ENCODE data around the gene HCK.

Gene HCK

DNA sequence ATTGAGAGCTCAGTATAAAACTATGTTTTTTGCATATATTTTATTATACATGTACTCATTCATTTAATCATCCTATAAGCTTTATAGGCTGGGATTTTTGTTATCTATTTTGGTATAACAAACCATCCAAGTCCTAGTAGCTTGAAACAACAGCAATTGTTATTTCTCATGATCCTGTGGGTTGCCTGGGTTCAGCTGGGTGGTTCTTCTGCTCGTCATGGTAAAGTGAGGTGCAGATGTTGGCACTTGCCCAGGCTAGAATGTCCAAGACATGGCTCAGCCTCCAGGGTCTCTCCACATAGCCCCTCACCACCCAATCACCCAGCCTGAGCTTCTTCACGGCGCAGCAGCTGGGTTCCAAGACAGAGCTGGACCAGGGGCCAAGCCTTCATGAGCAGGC lies 36.7 kb downstream of the HCK start:
- TF ChIP-seq FOXP2 (optimal IDR thresholded peaks at IDR 0.05; ENCODE audit: borderline replicate concordance, extremely low read depth, extremely low read length, insufficient read depth) (no peak), SIN3A (IDR thresholded peaks at IDR 0.05; ENCODE audit: borderline replicate concordance, insufficient read depth, low read length) (no peak), TAF1 (IDR thresholded peaks at IDR 0.05; ENCODE audit: borderline replicate concordance, insufficient read depth, low read length) (no peak), POLR2AphosphoS5 (IDR thresholded peaks at IDR 0.05; ENCODE audit: low read depth, low read length) (no peak)
- TF ChIP-seq, protein P1, sequence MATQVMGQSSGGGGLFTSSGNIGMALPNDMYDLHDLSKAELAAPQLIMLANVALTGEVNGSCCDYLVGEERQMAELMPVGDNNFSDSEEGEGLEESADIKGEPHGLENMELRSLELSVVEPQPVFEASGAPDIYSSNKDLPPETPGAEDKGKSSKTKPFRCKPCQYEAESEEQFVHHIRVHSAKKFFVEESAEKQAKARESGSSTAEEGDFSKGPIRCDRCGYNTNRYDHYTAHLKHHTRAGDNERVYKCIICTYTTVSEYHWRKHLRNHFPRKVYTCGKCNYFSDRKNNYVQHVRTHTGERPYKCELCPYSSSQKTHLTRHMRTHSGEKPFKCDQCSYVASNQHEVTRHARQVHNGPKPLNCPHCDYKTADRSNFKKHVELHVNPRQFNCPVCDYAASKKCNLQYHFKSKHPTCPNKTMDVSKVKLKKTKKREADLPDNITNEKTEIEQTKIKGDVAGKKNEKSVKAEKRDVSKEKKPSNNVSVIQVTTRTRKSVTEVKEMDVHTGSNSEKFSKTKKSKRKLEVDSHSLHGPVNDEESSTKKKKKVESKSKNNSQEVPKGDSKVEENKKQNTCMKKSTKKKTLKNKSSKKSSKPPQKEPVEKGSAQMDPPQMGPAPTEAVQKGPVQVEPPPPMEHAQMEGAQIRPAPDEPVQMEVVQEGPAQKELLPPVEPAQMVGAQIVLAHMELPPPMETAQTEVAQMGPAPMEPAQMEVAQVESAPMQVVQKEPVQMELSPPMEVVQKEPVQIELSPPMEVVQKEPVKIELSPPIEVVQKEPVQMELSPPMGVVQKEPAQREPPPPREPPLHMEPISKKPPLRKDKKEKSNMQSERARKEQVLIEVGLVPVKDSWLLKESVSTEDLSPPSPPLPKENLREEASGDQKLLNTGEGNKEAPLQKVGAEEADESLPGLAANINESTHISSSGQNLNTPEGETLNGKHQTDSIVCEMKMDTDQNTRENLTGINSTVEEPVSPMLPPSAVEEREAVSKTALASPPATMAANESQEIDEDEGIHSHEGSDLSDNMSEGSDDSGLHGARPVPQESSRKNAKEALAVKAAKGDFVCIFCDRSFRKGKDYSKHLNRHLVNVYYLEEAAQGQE (IDR thresholded peaks at IDR 0.05; ENCODE audit: insufficient read depth in 1 of 2, low read depth in 2 of 2, low read length in 2 of 2) = no peak

DNA sequence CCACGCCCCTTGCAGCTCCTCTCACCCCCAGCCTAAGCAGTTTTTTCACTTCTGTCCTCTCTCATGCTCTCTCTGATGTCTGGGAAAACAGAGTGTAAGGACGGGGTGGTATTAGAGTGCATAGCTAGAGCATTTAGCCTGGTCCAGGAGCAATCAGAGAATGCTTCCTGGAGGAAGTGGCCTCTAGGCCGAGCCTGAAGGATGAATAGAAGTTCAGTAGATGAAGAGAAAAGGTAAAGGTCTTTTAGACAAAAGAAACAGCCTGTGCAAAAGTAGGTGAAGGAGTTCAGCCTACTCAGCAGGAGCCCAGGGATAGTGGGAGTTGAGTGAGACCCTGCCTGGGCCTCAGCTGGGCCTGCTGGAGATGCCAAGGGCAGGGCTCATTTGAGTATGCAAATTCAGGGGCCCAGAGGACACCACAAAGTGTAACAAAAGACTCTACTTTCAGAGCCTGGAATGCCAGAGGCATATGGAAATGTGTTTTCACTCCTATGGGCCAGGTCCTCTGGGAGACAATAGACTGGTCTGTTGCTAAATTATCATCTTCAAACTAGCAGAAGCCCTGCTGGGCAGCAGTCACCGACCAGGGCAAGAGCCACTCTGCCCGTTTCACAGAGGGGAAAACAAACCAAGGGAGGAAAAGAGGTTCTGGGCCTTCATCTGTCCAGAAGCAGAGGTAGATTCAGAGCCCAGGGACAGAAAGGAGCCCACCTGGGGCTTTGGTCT lies 37.8 kb downstream of the HCK start:
- no peak for TF ChIP-seq TAF1 (IDR thresholded peaks at IDR 0.05; ENCODE audit: borderline replicate concordance, insufficient read depth, low read length)
- no peak for TF ChIP-seq FOXP2 (optimal IDR thresholded peaks at IDR 0.05; ENCODE audit: borderline replicate concordance, extremely low read depth, extremely low read length, insufficient read depth)
- TF ChIP-seq, protein P1 (IDR thresholded peaks at IDR 0.05; ENCODE audit: insufficient read depth in 1 of 2, low read depth in 2 of 2, low read length in 2 of 2) = no peak
- TF ChIP-seq POLR2AphosphoS5 (IDR thresholded peaks at IDR 0.05; ENCODE audit: low read depth, low read length) = no peak
- no peak for TF ChIP-seq SIN3A (IDR thresholded peaks at IDR 0.05; ENCODE audit: borderline replicate concordance, insufficient read depth, low read length)

DNA sequence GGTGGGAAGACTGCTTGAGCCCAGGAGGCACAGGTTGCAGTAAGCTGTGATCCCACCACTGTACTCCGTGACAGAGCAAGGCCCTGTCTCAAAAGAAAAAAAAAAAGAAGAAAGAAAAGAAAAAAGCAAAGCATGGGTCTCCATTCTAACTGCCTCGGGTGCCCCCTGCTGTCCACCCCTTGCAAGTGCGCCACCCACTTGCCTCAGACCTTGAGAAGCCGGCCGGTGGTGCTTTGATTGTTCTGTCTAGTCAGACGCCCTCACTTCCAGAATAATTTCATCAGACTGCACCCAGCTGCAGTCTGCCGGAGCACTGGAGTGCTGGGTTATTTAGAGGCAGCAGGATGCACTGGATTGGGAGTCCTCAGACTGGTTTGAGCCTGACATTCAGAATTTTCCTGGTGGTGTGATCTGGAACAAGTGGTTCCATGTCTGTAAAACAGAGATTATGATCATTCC lies 39.9 kb downstream of the HCK start:
- no peak for TF ChIP-seq FOXP2 (optimal IDR thresholded peaks at IDR 0.05; ENCODE audit: borderline replicate concordance, extremely low read depth, extremely low read length, insufficient read depth)
- no peak for TF ChIP-seq POLR2AphosphoS5 (IDR thresholded peaks at IDR 0.05; ENCODE audit: low read depth, low read length)
- TF ChIP-seq SIN3A (IDR thresholded peaks at IDR 0.05; ENCODE audit: borderline replicate concordance, insufficient read depth, low read length) = no peak
- TF ChIP-seq, protein P1 (IDR thresholded peaks at IDR 0.05; ENCODE audit: insufficient read depth in 1 of 2, low read depth in 2 of 2, low read length in 2 of 2) = no peak
- TF ChIP-seq TAF1 (IDR thresholded peaks at IDR 0.05; ENCODE audit: borderline replicate concordance, insufficient read depth, low read length) = no peak

DNA sequence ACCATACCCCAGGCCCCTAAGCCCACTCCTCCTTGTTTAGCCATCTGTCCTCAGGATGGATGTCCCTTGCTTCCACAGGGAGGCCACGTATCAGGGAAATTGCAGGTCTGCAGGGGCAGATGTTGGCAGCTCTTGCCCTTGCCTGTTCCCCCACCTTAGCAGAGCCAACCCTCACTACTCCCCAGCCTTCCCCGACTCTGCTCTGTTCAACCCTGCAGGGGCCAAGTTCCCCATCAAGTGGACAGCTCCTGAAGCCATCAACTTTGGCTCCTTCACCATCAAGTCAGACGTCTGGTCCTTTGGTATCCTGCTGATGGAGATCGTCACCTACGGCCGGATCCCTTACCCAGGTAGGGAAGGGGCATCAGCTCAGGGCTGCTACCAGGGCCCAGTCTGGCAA lies 46.7 kb downstream of the HCK start:
- TF ChIP-seq, protein P1 (IDR thresholded peaks at IDR 0.05; ENCODE audit: insufficient read depth in 1 of 2, low read depth in 2 of 2, low read length in 2 of 2) = 0 out of 4 replicates have a peak, but pooled peaks of 1 of the 2 experiments have one; percentile 13
- TF ChIP-seq POLR2AphosphoS5 (IDR thresholded peaks at IDR 0.05; ENCODE audit: low read depth, low read length) = no peak
- no peak for TF ChIP-seq FOXP2 (optimal IDR thresholded peaks at IDR 0.05; ENCODE audit: borderline replicate concordance, extremely low read depth, extremely low read length, insufficient read depth)
- no peak for TF ChIP-seq TAF1 (IDR thresholded peaks at IDR 0.05; ENCODE audit: borderline replicate concordance, insufficient read depth, low read length)
- TF ChIP-seq SIN3A (IDR thresholded peaks at IDR 0.05; ENCODE audit: borderline replicate concordance, insufficient read depth, low read length) = no peak

Data from PFSK-1 (cell line).